ENCODE data around the gene BAG1.

Gene BAG1

DNA sequence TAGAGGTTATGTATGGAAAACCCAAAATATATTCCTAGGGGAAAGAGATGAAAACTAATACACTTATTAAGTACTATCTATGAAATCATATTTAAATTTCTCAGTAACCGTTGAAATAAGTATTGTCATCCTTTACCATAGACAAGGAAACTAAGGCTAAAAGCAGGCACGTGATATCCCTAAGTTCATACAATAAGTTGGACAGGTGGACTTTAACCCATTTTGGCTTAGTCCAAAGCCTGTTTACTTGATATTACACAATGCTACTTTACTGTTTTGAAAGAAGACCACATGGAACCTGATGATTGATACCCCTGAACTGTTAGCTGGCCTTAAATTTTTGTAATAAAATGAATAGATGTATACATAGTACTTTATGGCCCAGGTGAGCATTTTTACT, 29.3 kb upstream of the BAG1 start:
- Histone ChIP-seq H3K36me3 (ENCODE audit: control insufficient read depth in 2 of 2, insufficient read depth in 2 of 2, low read length in 2 of 2) (peaks cover 37 to 39% of the 10 kb centered on the region in 2 donors), H3K27ac (ENCODE audit: low read length) (no peak overlapping the region), H3K4me3 (ENCODE audit: low read length in 2 of 2) (no peak overlapping the region), H3K9ac (ENCODE audit: low read length in 2 of 2) (peak overlapping the region in 1 of 2 donors; percentile 10), H3K27me3 (ENCODE audit: control insufficient read depth in 1 of 2, insufficient read depth in 2 of 2, low read length in 2 of 2) (no peaks in the 10 kb centered on the region), H3K4me1 (ENCODE audit: control insufficient read depth, insufficient read depth, low read length) (peaks cover 32% of the 10 kb centered on the region), H3K9me3 (ENCODE audit: control insufficient read depth in 2 of 2, low read length in 2 of 2) (no peaks in the 10 kb centered on the region)

DNA sequence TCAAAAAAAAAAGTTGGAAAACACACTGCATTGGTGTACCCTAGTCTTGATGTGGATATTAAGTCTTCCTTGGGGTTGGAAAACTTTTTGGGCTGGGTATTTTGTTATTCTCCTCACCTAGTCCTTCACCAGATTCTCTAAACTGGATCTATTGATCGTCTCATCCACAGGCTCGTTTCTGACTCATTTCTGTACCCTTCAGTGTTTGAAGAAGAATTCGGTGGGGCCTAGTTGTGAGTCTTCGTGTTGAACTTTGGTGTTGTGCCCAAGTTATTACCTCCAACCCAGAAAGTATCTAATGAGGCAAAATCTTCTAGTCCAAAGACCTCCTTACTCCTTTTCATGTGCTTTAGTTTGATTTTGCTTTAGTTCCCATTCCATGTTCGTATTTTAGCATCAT, 27.4 kb upstream of the BAG1 start:
- H3K4me1 ChIP-seq (ENCODE audit: control insufficient read depth, insufficient read depth, low read length) = peaks cover 33% of the 10 kb centered on the region
- H3K4me3 ChIP-seq (ENCODE audit: low read length in 2 of 2) = no peak overlapping the region
- no peaks in the 10 kb centered on the region for H3K9me3 ChIP-seq (ENCODE audit: control insufficient read depth in 2 of 2, low read length in 2 of 2)
- peaks cover 20 to 23% of the 10 kb centered on the region in 2 donors for H3K36me3 ChIP-seq (ENCODE audit: control insufficient read depth in 2 of 2, insufficient read depth in 2 of 2, low read length in 2 of 2)
- no peak overlapping the region for H3K27ac ChIP-seq (ENCODE audit: low read length)
- H3K9ac ChIP-seq (ENCODE audit: low read length in 2 of 2) = peak overlapping the region in 1 of 2 donors; percentile 13
- no peaks in the 10 kb centered on the region for H3K27me3 ChIP-seq (ENCODE audit: control insufficient read depth in 1 of 2, insufficient read depth in 2 of 2, low read length in 2 of 2)

DNA sequence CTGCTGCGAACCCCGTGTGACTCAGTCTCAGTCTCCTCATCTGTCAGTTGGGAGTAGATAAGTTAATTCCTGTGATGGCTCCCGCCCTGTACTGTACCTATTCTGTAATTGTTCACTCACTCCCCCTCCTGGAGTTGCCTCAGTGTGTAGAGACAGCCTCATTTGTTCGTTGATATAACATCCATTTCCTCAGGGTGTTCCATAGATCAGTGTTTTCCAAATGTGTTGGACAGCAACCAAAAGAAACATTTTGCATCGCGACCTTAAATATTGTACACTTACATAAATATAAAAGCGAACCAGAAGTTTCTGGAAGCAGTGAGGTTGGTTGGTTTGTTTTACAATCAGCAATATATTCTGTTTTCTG, 26.5 kb upstream of the BAG1 start:
- H3K27me3 ChIP-seq (ENCODE audit: control insufficient read depth in 1 of 2, insufficient read depth in 2 of 2, low read length in 2 of 2) = no peaks in the 10 kb centered on the region
- H3K36me3 ChIP-seq (ENCODE audit: control insufficient read depth in 2 of 2, insufficient read depth in 2 of 2, low read length in 2 of 2) = peaks cover 13 to 14% of the 10 kb centered on the region in 2 donors
- peak overlapping the region; percentile 99 to 100 for H3K9ac ChIP-seq (ENCODE audit: low read length in 2 of 2)
- H3K4me1 ChIP-seq (ENCODE audit: control insufficient read depth, insufficient read depth, low read length) = peaks cover 37% of the 10 kb centered on the region
- H3K27ac ChIP-seq (ENCODE audit: low read length) = peak overlapping the region; percentile 99
- H3K4me3 ChIP-seq (ENCODE audit: low read length in 2 of 2) = peak overlapping the region; percentile 99
- no peaks in the 10 kb centered on the region for H3K9me3 ChIP-seq (ENCODE audit: control insufficient read depth in 2 of 2, low read length in 2 of 2)

- H3K27ac ChIP-seq (ENCODE audit: low read length) = peak within 1 kb of the TSS; percentile 99
- peaks cover 37% of the 10 kb centered on the region for H3K4me1 ChIP-seq (ENCODE audit: control insufficient read depth, insufficient read depth, low read length)
These were observed 25.9 kb upstream of the BAG1 start, which contains the start of gene NFX1 for GRCh38 chr9:33290247-33291030. NFX1 (plus strand) TSS chr9:33290516; CDS start chr9:33290573, 57 bp downstream.

GRCh38 chr9:33289936-33290246, 25.4 kb upstream of the BAG1 start:
- H3K27ac ChIP-seq (ENCODE audit: low read length) = peak overlapping the region; percentile 99
- H3K27me3 ChIP-seq (ENCODE audit: control insufficient read depth in 1 of 2, insufficient read depth in 2 of 2, low read length in 2 of 2) = no peaks in the 10 kb centered on the region
- H3K4me3 ChIP-seq (ENCODE audit: low read length in 2 of 2) = peak overlapping the region; percentile 99
- H3K9me3 ChIP-seq (ENCODE audit: control insufficient read depth in 2 of 2, low read length in 2 of 2) = no peaks in the 10 kb centered on the region
- H3K36me3 ChIP-seq (ENCODE audit: control insufficient read depth in 2 of 2, insufficient read depth in 2 of 2, low read length in 2 of 2) = peaks cover 9 to 10% of the 10 kb centered on the region in 2 donors
- peaks cover 37% of the 10 kb centered on the region for H3K4me1 ChIP-seq (ENCODE audit: control insufficient read depth, insufficient read depth, low read length)
- peak overlapping the region; percentile 99 to 100 for H3K9ac ChIP-seq (ENCODE audit: low read length in 2 of 2)

More at GRCh38 chr9:33290247-33291030, 25.9 kb upstream of the BAG1 start, which contains the start of gene NFX1:
- H3K9me3 ChIP-seq (ENCODE audit: control insufficient read depth in 2 of 2, low read length in 2 of 2) = no peaks in the 10 kb centered on the region
- peak within 1 kb of the TSS; percentile 99 to 100 for H3K9ac ChIP-seq (ENCODE audit: low read length in 2 of 2)
- H3K36me3 ChIP-seq (ENCODE audit: control insufficient read depth in 2 of 2, insufficient read depth in 2 of 2, low read length in 2 of 2) = peaks cover 10 to 13% of the 10 kb centered on the region in 2 donors
- H3K27me3 ChIP-seq (ENCODE audit: control insufficient read depth in 1 of 2, insufficient read depth in 2 of 2, low read length in 2 of 2) = no peaks in the 10 kb centered on the region
- peak within 1 kb of the TSS; percentile 99 for H3K4me3 ChIP-seq (ENCODE audit: low read length in 2 of 2)

DNA sequence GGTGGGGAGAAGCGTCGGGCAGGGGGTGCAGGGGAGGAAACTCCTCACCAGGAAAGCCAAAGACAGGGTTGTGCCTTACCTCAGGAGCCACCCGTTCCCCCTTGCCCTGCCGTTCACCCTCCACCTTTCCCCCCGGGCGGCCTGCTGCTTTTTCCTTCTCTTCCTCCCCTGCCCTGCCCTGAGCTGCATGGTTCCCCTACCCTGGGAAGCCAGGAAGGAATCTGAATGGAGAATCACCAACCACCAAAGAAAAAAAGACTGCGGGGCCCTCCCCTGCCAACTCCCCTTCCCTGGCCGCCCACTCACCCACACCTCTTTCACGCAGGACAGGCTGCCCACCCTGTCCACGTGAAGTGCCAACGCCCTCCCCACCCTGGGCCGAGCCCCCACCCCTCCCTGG, 25.0 kb upstream of the BAG1 start:
- peaks cover 6% of the 10 kb centered on the region in 2 donors for H3K36me3 ChIP-seq (ENCODE audit: control insufficient read depth in 2 of 2, insufficient read depth in 2 of 2, low read length in 2 of 2)
- H3K27ac ChIP-seq (ENCODE audit: low read length) = peak overlapping the region; percentile 99
- H3K9me3 ChIP-seq (ENCODE audit: control insufficient read depth in 2 of 2, low read length in 2 of 2) = no peaks in the 10 kb centered on the region
- H3K9ac ChIP-seq (ENCODE audit: low read length in 2 of 2) = peak overlapping the region; percentile 82 to 99
- H3K4me3 ChIP-seq (ENCODE audit: low read length in 2 of 2) = peak overlapping the region; percentile 28 to 99
- no peaks in the 10 kb centered on the region for H3K27me3 ChIP-seq (ENCODE audit: control insufficient read depth in 1 of 2, insufficient read depth in 2 of 2, low read length in 2 of 2)
- peaks cover 34% of the 10 kb centered on the region for H3K4me1 ChIP-seq (ENCODE audit: control insufficient read depth, insufficient read depth, low read length)

DNA sequence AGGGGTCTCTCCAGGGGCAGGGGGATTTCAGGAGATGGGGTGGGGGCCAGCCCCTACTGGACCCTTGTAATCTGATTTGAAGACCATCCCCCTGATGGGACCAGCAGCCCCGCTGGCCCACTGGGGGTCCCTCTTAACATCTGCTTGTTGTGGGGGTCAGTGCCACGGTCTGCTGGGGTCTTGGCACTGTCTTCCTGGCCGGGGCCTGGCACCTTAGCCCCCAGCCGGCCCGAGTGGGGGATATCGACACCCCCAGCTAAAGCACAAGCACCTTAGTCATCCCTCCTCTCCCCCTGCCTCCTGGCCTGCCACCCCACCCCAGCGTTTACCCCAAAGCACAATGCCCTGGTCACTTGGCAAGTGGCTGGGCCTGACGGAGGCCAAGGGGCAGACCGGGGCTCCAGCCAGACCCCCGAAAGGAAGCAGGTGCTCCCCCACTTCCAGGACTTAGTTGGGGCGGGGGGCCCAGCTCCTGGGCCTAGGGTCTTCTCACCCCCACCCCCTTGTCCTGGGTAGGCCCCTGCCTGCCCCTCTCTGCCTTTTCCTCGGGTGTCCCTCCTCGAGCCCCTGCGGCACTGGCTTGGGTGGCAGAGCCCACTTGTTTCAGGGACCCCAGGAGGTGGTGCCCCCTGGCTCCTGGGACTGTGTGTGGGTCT, 24.4 kb upstream of the BAG1 start:
- Histone ChIP-seq H3K27me3 (ENCODE audit: control insufficient read depth in 1 of 2, insufficient read depth in 2 of 2, low read length in 2 of 2) (no peaks in the 10 kb centered on the region), H3K4me1 (ENCODE audit: control insufficient read depth, insufficient read depth, low read length) (peaks cover 33% of the 10 kb centered on the region), H3K27ac (ENCODE audit: low read length) (peak overlapping the region; percentile 99), H3K36me3 (ENCODE audit: control insufficient read depth in 2 of 2, insufficient read depth in 2 of 2, low read length in 2 of 2) (peaks cover 4 to 6% of the 10 kb centered on the region in 2 donors), H3K9me3 (ENCODE audit: control insufficient read depth in 2 of 2, low read length in 2 of 2) (no peaks in the 10 kb centered on the region), H3K4me3 (ENCODE audit: low read length in 2 of 2) (peak overlapping the region in 1 of 2 donors; percentile 99), H3K9ac (ENCODE audit: low read length in 2 of 2) (peak overlapping the region in 1 of 2 donors; percentile 99)

DNA sequence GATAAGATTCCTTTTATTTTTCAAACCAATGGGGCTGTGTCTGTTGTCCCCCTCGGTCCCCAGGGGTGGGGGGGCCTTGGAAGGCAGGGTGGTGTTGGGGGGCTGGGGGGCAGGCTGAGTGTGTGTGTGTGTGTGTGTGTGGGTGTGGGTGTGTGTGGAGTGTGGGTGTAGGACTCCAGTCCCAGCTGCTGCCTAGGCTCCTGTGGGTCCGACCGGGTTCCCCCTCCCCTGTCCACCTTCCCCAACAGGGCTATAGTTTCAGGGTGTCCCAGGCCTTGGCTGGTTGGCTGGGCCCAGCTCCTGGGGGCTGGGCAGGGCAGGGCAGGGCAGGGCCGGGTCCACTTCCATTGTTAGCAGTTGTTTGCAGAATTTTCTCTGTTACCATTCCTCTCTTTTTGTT, 23.7 kb upstream of the BAG1 start:
- Histone ChIP-seq H3K9ac (ENCODE audit: low read length in 2 of 2) (no peak overlapping the region), H3K4me1 (ENCODE audit: control insufficient read depth, insufficient read depth, low read length) (peaks cover 33% of the 10 kb centered on the region), H3K36me3 (ENCODE audit: control insufficient read depth in 2 of 2, insufficient read depth in 2 of 2, low read length in 2 of 2) (peaks cover 6 to 8% of the 10 kb centered on the region in 2 donors), H3K9me3 (ENCODE audit: control insufficient read depth in 2 of 2, low read length in 2 of 2) (no peaks in the 10 kb centered on the region), H3K27ac (ENCODE audit: low read length) (peak overlapping the region; percentile 99), H3K27me3 (ENCODE audit: control insufficient read depth in 1 of 2, insufficient read depth in 2 of 2, low read length in 2 of 2) (no peaks in the 10 kb centered on the region), H3K4me3 (ENCODE audit: low read length in 2 of 2) (no peak overlapping the region)

DNA sequence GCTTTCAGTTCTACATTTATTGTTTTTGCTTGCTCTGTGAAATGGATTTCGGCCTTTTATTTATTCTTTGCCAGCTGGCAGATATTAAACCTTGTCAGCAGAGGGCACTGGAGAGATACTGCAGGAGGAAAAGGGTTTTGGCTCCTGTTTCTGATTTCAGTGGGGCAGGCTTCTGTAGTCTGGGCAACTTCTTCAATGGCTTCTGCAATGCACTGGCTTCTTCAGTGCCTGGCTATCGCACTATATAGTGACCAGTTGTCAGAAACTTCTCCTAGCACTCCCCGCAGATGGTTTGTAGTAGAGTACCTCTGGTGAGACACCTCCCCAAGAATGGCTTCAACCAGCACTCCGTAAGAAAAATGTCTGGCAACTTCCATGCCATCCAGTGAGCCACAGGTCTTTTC, 22.6 kb upstream of the BAG1 start:
- H3K4me1 ChIP-seq (ENCODE audit: control insufficient read depth, insufficient read depth, low read length) = peaks cover 29% of the 10 kb centered on the region
- peak overlapping the region in 1 of 2 donors; percentile 58 for H3K9ac ChIP-seq (ENCODE audit: low read length in 2 of 2)
- H3K4me3 ChIP-seq (ENCODE audit: low read length in 2 of 2) = no peak overlapping the region
- H3K9me3 ChIP-seq (ENCODE audit: control insufficient read depth in 2 of 2, low read length in 2 of 2) = no peaks in the 10 kb centered on the region
- peak overlapping the region; percentile 31 for H3K27ac ChIP-seq (ENCODE audit: low read length)
- peaks cover 6 to 8% of the 10 kb centered on the region in 2 donors for H3K36me3 ChIP-seq (ENCODE audit: control insufficient read depth in 2 of 2, insufficient read depth in 2 of 2, low read length in 2 of 2)
- no peaks in the 10 kb centered on the region for H3K27me3 ChIP-seq (ENCODE audit: control insufficient read depth in 1 of 2, insufficient read depth in 2 of 2, low read length in 2 of 2)

GRCh38 chr9:33285502-33285901, 21.0 kb upstream of the BAG1 start:
- no peak overlapping the region for H3K9ac ChIP-seq (ENCODE audit: low read length in 2 of 2)
- H3K4me3 ChIP-seq (ENCODE audit: low read length in 2 of 2) = no peak overlapping the region
- H3K27ac ChIP-seq (ENCODE audit: low read length) = no peak overlapping the region
- no peaks in the 10 kb centered on the region for H3K27me3 ChIP-seq (ENCODE audit: control insufficient read depth in 1 of 2, insufficient read depth in 2 of 2, low read length in 2 of 2)
- no peaks in the 10 kb centered on the region for H3K9me3 ChIP-seq (ENCODE audit: control insufficient read depth in 2 of 2, low read length in 2 of 2)
- peaks cover 16% of the 10 kb centered on the region for H3K4me1 ChIP-seq (ENCODE audit: control insufficient read depth, insufficient read depth, low read length)
- peaks cover 13 to 14% of the 10 kb centered on the region in 2 donors for H3K36me3 ChIP-seq (ENCODE audit: control insufficient read depth in 2 of 2, insufficient read depth in 2 of 2, low read length in 2 of 2)

DNA sequence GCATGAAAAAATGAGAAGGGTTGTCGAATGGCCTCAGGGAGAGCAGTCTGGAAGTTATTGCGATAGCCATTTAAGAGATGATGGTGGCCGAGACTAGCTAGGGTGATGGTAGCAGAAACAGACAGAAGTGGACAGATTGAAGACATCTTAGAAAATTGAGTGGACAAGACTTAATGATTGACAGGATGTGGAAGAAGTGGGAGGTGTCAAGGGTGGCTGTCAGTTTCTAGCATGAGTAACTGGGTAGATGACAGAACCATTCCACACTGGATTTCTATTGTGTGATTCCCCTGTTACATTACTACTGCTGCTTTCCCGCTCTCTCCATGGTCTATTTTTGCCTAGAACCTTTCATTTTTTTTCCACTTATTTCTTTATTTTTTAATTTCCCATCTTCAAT, 13.0 kb upstream of the BAG1 start:
- Histone ChIP-seq H3K9me3 (ENCODE audit: control insufficient read depth in 2 of 2, low read length in 2 of 2) (no peaks in the 10 kb centered on the region), H3K9ac (ENCODE audit: low read length in 2 of 2) (no peak overlapping the region), H3K36me3 (ENCODE audit: control insufficient read depth in 2 of 2, insufficient read depth in 2 of 2, low read length in 2 of 2) (peaks cover 50 to 62% of the 10 kb centered on the region in 2 donors), H3K4me1 (ENCODE audit: control insufficient read depth, insufficient read depth, low read length) (no peaks in the 10 kb centered on the region), H3K27me3 (ENCODE audit: control insufficient read depth in 1 of 2, insufficient read depth in 2 of 2, low read length in 2 of 2) (no peaks in the 10 kb centered on the region), H3K4me3 (ENCODE audit: low read length in 2 of 2) (no peak overlapping the region), H3K27ac (ENCODE audit: low read length) (no peak overlapping the region)

Measured in stomach smooth muscle (tissue), 2 donors.